Stimulated activated CD4-positive, alpha-beta T cell treated with anti-CD3 and anti-CD28 coated beads, Interleukin-1b, Interleukin-23, amount 100 ng/mL, for 24 hours (primary cell): Measurements from ENCODE around the gene DUSP8.

Experiments used
- DNase-seq, 4 experiments: peaks; one replicate each; pipeline ENCODE4 v3.0.0-alpha.2; 2020; ENCODE audit warnings: low read depth in 4 of 4, low spot score in 1 of 4

The DUSP8 gene

DNA sequence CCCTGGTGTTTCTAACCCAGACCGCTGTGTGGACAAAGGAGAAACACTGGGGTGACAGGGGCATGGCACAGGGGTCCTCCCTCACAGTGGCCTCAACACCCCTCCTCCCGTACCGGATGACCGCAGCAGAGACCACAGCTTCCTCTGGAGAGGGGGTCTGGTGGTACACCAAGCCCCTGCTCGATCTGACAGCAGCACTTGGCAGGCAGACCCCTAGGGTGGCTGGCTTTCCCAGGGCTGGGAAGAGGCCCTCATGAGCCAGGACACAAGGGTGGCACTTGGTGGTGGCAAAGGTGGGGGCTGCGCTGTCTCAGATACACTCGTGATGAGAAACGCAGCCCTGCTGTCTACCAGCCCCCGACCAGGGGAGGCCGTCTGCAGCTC lies 38.7 kb downstream of the DUSP8 start:
- DNase-seq: no peak

DNA sequence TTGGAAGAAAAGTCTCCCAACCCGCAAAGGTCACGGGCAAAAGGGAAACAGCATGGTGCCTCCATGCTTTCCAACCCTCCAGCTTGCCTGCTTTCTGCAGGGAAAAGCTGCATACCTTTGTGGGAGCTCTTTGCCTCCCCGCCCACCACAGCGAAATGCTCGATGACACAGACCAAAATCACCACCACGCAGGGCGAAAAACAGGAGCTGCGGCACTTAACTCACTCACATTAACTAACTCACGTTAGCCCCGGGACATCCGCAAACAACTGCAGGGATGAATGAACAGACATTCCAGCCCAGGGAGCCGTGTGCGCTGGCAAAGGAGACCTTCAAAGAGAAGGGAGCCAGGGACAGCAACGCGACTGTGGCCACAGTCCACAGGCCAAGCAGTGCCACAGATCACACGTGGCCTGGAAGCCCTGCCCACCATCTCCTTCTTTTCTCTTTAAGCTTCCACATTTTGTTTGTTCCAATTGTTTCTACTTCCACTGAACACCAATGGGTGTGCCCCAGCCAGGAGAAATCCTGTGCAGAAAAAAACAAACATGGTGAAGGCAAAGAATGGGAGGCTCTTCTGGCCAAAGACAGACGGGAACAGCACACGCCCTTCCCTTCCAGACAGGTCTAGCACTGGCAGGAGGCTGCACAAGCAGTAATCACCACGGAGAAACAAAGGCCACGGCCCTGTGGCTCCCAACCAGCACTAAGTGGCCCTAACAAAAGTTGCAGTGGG lies 39.3 kb downstream of the DUSP8 start:
- no peak for DNase-seq

DNA sequence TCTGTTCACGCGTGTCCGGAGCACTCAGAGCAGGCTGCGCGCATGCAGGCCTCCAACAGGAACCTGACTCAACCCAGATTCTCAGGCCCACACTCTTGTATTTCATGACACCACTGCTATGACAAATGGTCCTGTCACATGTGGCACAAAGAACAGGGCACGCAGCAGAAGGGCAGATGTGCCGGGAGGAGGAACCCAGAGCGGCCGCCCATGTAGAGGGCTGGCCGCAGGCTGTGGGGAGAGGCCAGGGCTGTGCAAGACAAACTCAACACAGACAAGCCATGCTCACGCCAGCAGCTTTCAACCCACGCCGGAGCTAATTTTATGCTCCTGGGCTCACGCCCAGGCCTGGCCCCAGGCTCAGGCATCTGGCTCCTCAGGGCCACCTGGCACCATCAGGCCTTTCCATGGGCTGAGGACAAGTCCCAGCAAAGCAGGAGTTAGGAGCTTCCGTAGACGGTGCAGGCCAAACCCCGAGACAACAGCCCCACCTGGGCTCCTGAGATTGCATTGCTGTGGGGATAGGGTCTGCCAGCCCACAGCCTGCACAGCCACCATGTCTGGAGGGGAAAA lies 40.0 kb downstream of the DUSP8 start:
- DNase-seq: no peak

DNA sequence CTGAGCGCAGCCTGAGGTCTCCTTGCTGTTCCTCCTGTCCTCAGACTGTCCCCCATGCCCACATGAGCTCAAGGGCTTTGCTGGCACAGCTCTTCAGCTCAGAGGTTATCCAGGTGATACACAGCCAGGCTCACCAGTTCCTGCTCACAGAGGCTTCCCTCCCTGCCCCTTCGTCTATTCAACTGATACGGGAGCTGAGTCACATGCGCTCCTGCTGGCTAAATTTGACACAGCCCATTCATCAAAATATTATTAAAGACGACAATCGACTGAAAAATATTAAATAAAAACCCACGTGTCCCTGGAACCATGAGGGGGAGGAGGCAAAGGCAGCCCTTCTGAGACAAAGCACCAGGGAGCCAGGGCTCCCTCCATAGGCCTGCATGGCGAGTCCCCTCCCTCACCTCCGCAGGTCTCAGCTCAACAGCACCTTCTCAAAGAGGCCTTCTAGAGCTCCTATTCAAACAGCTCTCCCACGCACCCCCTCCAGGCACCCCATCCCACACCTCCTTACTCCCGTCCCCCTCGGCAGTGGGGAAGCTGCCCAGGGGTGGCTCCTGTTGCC lies 40.5 kb downstream of the DUSP8 start:
- no peak for DNase-seq

DNA sequence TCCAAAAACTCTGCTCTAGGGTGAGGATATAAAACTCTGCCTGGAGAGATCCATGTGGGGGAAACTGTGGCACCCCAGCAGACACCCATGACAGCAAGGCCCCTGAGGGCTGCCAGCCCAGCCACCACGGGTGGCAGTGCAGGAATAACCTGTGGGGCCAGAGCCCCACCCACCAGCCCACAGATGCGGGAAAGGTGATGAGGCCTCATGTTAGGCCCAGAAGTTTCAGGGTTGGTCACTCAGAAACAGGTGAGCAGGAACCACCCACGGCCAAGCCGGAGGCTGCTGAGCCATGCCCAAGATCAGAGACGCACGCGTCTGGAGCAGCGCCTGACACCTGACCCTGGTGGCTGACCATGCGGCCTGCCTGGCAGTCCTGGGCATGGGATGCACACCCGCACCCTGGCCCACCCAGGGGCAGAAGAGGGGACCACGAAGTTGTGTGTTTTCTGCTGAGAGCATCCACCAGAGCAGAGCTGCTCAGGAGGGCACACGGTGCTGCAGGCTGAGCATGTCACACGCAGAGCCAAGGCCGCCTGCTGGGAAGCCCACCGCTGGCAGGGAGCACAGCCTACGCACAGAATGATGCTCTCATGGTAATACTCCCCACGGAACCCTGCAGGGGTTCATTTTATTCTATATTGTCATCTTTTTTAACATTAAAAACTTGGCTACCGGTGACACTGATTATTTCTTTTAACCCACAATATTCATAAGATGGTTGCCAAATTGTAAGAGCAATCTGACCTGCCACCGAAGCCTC lies 41.2 kb downstream of the DUSP8 start:
- DNase-seq: no peak

DNA sequence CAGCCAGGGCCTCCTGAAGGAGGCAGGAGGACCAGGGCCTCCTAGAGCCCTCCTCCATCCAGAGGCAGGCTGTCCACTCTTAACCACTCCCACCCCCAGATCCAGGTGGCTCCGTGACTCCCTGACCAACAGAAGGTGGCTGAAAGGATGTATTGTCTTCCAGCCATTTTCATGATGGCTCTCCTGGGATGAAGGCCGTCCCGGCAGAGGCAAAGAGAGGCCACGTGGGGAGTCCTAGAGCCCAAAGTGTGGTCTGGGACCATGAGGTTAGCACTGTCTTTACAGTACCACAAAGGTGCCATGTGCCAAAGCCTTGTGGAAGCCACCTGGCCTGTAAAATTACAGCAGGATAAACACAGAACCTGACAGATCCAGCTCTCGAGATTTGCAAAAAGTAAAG lies 42.3 kb downstream of the DUSP8 start:
- no peak for DNase-seq

DNA sequence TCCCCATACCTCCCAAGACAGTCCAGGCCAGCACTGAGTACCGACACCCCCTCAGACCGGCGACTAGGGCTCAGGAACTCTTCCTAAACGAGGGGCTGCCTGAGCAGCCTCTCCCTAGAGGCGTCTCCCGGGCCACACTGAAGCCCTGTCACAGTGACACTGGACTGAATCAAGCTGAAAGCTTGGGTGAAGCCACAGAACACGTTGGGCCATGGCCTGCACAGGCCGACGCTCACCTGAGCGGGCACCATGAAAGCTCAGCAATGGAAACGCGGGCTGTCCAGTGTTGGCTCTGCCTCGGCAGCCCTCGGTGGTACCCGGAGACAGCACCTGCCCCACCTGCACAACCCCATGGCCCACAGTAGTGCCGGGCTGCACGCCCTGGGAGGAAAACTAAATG lies 42.8 kb downstream of the DUSP8 start:
- no peak for DNase-seq

DNA sequence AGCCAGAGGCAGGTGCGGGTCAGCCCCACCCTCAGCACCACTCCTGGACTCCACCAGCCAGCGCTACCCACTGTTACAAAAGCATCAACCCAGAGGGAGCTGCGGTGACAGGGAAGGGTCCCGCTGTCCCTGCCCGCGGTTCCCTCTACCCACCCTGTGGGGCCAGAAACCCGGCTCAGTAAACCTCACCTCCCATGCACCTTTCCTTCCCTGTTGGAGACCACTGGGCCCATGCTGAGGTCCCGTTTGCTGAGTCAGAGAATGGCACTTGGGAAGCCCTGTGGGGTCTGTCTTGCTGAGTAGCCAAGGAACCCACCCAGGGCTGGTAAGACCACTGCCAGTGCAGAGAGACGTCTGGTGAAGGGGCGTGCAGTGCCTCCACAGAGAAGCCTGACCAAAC lies 43.4 kb downstream of the DUSP8 start:
- DNase-seq: no peak

DNA sequence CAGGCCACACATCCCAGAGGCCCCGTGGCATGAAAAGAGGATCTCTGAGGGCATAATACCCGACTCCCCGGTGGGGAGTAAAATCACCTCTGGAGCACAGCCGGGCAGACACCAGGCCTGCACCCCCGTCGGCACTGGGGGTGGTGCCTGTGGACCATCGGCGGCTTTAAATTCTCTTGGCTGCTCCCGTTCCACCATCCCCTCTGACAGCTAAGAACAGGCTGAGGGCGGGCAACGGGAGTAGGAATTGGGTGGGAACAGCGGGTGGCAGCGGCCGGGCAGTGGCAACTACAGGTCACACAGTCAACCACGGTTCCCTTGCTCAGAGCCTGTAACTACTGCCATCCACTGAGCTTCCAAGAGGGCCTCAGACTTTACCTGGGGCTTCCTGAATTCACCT lies 45.3 kb downstream of the DUSP8 start:
- DNase-seq: no peak

DNA sequence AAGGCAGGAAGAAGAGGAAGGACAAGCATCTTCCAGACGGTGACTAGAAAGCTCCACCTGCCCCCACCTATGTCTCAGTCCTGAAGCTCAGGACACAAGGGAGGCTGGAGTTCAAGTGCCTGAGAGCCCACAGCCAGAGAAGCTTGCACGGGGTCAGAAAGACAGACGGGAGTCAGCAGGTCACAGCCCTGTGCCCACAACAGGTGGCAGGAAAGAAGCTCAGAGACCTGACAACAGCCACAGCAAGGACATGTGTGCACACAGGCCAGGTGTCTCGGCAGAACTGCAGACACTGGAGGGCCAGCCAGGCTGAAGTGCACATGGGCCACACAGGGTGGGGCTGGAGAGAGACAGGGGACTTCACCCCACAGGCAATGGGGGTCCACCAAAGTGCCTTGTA lies 48.3 kb downstream of the DUSP8 start:
- DNase-seq: no peak

DNA sequence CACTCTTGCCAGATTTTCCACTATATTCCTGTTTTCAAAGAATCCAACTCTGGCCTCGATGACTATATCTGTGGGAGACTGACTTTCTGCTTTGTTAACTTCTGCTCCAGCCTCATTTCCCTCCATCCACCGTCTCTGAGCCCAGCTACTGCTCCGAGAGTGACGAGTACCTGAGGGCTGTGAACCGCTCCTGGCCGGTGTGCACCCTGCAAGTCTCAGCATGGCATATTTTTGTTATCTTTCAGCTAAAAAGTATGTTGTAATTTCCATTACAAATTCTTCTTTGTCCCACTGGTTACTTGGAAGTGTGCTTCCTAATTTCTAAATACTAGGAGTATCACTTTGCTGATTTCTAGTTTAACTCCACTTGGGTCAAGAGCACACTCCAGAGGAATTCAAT lies 49.0 kb downstream of the DUSP8 start:
- DNase-seq: no peak

DNA sequence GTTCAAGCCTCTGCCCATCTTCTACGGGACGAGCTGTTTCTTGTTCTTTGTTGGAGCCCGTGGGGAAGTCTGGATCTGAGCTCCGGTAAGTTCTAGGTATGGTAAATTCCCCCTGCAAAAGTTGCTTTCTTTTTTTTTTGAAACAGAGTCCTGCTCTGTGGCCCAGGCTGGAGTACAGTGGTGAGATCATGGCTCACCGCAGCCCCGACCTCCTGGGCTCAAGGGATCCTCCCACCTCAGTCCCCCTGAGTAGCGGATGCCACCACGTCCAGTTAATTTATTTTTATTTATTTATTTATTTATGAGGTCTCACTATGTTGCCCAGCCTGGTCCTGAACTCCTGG lies 50.0 kb downstream of the DUSP8 start:
- DNase-seq: no peak

DNA sequence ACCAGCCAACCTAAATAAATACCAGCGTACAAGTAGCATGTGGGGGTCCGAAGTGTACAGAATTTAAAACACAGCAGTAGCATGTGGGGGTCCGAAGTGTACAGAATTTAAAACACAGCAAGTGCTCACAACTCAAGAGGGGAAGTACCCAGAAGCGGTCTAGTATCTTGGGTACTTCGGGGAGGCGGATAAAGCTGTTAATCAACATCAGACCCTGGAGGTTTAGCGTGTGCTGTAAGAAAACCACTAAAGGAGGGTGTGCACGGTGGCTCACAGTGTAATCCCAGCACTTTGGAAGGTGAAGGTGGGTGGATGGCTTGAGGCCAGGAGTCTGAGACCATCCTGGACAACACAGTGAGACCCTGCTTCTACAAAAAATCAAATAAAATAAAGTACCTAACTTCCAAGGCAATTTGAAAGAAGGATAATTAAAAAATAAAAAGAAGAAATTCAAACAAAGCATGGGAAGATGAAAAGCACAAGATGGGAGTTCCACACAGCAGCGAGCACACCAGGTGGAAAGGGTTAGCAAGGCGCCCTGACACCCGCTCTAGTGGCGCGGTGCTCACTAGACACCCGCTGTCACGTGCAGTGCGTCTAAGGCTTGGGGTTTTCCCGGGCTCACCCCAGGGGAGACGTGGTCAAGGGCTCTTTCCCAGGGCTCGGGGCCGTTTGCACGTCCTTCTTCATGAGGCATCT lies 50.5 kb downstream of the DUSP8 start:
- DNase-seq: no peak

DNA sequence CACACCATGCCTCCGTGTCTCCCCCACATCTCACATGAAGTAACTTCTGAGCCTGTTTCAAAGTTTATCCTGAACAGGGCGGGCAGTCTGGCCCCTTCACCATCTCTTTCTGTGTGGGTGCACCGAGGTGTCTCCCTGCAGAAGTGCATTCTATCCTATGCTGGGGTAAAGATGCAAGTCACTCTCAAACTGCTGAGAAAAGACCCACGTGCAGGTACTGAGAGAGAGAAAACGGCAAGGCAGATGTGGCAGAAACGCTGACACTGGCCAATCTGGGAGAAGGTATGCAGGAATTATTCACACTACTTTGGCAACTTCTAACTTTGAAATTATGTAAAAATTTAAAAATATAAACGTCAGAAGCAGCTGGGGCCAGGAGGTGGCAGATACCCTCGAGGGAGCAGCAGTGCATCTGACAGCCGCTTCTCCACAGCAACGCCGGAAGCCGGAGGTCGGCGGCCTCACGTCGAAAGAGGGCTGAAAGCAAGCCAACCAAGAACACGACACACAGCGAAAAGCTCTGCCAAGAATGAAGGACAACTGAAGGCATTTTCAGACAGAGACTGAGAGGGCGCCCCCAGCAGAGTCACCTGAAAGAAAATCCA lies 51.3 kb downstream of the DUSP8 start:
- DNase-seq: no peak

DNA sequence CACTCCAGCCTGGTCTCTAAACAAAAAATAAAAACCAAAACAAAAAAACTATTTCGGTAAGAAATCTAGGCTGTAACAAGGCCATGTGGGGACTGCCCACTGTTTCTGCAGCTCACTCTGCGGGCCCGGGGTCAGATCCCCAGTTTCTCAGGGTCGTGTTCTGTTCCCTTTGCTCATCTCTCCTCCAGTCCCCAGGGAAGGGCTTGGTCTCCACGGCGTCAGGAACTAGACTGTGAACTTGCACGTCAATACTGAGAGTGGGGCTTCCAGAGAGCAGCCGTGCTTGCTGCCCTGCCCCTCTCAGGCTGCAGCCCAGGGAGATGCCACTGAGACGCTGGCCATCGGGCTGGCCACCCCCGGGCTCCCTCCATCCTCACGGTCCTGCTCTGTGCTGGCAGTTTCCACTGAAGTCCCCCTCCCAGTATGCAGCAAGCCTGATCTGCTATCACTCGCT lies 51.8 kb downstream of the DUSP8 start:
- no peak for DNase-seq

DNA sequence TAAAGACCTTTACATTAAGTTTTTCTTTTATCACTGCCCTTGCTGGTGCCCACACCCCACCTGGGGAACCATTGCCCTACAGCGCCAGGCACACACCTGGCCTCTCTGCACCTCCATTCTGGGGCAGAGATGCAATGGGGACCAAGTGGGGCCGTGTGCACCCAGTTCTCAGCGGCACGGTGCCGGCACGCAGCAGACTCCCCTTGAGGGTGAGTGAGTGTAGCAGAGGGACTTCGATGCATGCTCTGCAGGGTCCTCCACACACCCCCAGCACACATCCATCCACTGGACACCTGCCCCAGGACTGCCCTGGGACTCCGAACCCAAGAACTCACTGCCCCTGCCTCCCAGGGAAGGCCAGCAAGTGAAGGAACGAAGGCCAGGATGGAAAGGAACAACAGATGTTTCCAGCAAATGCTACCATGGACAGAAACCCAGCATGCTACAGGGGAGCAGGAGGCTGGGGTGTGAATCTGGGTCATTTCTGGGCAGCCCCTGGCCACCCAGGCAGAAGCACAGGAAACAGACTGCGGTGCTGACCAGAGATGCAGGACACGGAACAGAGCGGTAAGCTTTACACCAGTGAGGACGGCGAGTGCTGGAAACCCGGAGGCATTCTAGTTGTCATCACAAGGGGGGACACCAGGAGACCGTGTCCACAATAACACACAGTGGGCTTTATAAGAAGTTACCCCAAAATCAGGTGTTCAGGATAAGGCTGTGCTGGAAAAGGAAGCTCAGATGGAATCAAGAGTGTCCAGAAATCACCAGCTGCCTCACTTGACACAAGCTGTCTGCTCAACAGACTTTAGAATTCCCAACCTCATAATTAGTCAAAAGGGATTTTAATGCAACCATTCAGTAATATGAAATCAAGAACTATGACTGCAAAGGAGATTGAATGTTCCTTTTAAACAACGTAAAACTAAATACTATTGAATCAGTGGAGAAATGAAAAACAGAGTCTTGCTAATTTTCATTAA lies 52.8 kb downstream of the DUSP8 start:
- no peak for DNase-seq

DNA sequence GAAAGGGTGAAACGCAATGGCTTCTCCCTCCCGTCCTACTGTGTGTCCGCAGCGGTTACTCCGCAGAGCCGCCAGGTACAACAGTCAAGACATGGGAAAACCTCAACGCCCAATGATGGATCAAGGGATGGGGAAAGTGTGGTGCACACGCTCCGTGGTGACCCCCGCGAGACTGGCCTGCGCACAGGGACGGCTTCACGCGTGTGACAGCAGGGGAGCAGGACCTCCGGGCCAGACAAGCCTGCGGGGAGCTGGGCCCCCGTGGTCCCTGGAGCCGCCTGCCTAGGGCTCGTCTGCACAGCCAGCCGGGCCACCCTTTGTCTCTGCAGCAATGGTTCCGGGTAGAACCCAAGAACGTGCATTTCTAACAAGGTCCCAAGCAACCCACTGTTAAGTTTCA lies 53.8 kb downstream of the DUSP8 start:
- DNase-seq: no peak

DNA sequence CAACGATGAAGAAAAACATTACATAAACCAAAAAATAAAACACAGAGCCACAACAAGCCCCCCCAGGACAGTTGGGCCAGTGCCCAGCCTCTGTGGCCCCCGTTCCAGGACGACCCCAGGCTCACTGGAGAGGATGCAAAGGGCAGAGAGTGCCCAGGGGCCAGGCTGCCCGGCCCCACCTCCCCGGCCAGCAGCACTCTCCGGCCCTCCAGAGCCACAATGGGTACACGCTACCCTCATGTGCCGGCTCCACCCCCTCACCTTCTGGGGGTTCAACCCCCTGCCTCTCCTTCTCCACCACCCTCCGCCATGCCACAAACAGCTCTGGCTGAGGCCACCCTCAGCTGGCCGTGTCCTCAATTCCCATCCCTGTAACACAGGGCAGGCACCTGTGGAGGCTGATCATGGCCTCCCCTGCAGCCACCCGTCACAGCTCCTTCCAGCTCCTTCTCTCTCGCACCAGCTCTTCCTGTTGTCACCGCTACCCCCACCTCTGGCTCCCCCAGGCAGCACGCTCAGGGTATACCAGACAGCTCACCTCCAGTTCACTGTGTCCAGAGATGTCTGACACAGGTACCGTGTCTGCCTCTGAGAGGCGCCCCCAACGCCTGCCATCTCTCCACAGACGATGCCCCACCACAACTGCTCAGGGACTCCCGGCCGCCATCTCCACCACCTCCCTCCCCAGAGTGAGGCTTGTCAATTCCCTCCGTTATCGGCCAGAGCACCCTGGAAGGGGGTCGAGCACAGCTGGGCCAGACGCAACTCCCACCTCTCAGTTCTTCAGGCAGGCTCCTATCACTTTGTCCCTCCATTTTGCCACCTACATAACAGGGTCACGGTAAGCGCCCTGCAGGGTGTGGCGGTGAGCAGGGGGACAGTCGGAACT lies 54.7 kb downstream of the DUSP8 start:
- no peak for DNase-seq
